OCI-LY3 (cell line): ENCODE data around the gene LCORL.

Experiments
- EZH2phosphoT487 ChIP-seq: fragments of 200-600 bp; shearing (Covaris generic); IDR thresholded peaks from 2 replicates; pipeline ENCODE4 v1.6.1; 2018; ENCODE audit warnings: antibody characterized with exemption, mixed run types, low read depth
- TF ChIP-seq, protein P1 (sequence below): fragments of 200-600, 300-600 bp; sonication (generic); IDR thresholded peaks from 2 replicates; pipeline ENCODE4 v1.5.1; 2014; ENCODE audit warnings: antibody characterized with exemption, low read length, low read depth

DNA sequence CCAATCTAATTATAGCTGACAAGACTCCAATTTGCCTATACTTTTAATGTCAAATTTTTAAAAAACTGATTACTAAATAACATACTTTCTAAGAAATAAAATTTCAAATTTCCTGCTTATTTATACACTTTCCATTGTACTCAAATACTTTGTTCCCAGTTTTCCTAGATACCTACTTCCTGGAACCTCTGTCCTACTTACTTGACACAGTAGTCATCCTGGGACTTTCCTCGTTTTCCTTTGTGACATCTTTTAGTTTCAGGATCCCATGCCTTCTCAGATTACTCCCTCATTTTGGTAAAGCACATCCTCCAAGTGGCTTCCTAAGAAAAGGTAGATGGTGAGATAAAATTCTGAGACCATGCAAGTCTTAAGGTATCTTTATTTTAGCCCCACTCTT is 226.8 kb downstream of the LCORL start:
- TF ChIP-seq, protein P1, sequence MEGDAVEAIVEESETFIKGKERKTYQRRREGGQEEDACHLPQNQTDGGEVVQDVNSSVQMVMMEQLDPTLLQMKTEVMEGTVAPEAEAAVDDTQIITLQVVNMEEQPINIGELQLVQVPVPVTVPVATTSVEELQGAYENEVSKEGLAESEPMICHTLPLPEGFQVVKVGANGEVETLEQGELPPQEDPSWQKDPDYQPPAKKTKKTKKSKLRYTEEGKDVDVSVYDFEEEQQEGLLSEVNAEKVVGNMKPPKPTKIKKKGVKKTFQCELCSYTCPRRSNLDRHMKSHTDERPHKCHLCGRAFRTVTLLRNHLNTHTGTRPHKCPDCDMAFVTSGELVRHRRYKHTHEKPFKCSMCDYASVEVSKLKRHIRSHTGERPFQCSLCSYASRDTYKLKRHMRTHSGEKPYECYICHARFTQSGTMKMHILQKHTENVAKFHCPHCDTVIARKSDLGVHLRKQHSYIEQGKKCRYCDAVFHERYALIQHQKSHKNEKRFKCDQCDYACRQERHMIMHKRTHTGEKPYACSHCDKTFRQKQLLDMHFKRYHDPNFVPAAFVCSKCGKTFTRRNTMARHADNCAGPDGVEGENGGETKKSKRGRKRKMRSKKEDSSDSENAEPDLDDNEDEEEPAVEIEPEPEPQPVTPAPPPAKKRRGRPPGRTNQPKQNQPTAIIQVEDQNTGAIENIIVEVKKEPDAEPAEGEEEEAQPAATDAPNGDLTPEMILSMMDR, result no peak
- TF ChIP-seq EZH2phosphoT487, result no peak
